Activated naive CD4-positive, alpha-beta T cell treated with anti-CD3 and anti-CD28 coated beads for 36 hours (primary cell): ENCODE data around the gene RFX7. TPM values are rescaled to one million over a fixed set of nuclear protein-coding genes. Genes with fewer than 3 reads are reported as not detected.
"Not testable (repeated sequence)": the region's sequence is repeated elsewhere in the genome, so short reads cannot be mapped to it uniquely, and the experiment has no call there.

Experiments
- CTCF ChIA-PET: fragments of 350-600 bp; sonication (Branson Sonifier 250); formaldehyde crosslinking; loops from one replicate; lab custom pipeline; 2021; ENCODE audit warnings: antibody characterized with exemption; lab: Charles Lee
- DNase-seq: peaks from one replicate; pipeline ENCODE4 v3.0.0-alpha.2; 2020
- H3K27ac Mint-ChIP-seq: one replicate; pipeline ENCODE4 v1.8.0; 2021; ENCODE audit warnings: mild to moderate bottlenecking, mixed read lengths
- H3K27me3 Mint-ChIP-seq: one replicate; pipeline ENCODE4 v1.8.0; 2021; ENCODE audit warnings: low read depth, mixed read lengths
- H3K36me3 Mint-ChIP-seq: one replicate; pipeline ENCODE4 v1.8.0; 2021; ENCODE audit warnings: low read depth, mixed read lengths
- H3K4me1 Mint-ChIP-seq: one replicate; pipeline ENCODE4 v1.8.0; 2021; ENCODE audit warnings: low read depth, mixed read lengths
- H3K4me3 Mint-ChIP-seq: one replicate; pipeline ENCODE4 v1.8.0; 2021; ENCODE audit warnings: mild to moderate bottlenecking, moderate library complexity, mixed read lengths
- H3K9me3 Mint-ChIP-seq: one replicate; pipeline ENCODE4 v1.8.0; 2021; ENCODE audit warnings: mixed read lengths
- intact Hi-C: fragments of 100-400 bp; cut with micrococcal nuclease; formaldehyde crosslinking; loops from one replicate; pipeline ENCODE4 v1.15.1; 2023
- total RNA-seq, 2 experiments: library from RNA; stranded (reverse); gene quantifications; one replicate each; pipeline ENCODE4 v1.2.3, GENCODE V29; 2021

Gene RFX7
- total RNA-seq, 2 experiments from 2014 or later = 22.8 to 26.6 TPM

- H3K4me1 Mint-ChIP-seq = peaks cover 37% of the 10 kb centered on the region
- CTCF ChIA-PET = no interaction called here
- H3K27ac Mint-ChIP-seq = no peak overlapping the region
- H3K4me3 Mint-ChIP-seq = no peak overlapping the region
- DNase-seq = no peak
- H3K27me3 Mint-ChIP-seq = no peaks in the 10 kb centered on the region
- H3K36me3 Mint-ChIP-seq = peaks cover 11% of the 10 kb centered on the region
- no peaks in the 10 kb centered on the region for H3K9me3 Mint-ChIP-seq
- intact Hi-C loops = no loop called here
Observed at GRCh38 chr15:56192659-56193442, 50.8 kb downstream of the RFX7 start.

- no peak overlapping the region for H3K27ac Mint-ChIP-seq
- CTCF ChIA-PET = no interaction called here
- H3K4me3 Mint-ChIP-seq = no peak overlapping the region
- no peaks in the 10 kb centered on the region for H3K27me3 Mint-ChIP-seq
- no peak for DNase-seq
- H3K36me3 Mint-ChIP-seq = peaks cover 7% of the 10 kb centered on the region
- intact Hi-C loops = no loop called here
- H3K4me1 Mint-ChIP-seq = peaks cover 48% of the 10 kb centered on the region
- no peaks in the 10 kb centered on the region for H3K9me3 Mint-ChIP-seq
Observed at GRCh38 chr15:56187665-56188064, 56.0 kb downstream of the RFX7 start.

DNA sequence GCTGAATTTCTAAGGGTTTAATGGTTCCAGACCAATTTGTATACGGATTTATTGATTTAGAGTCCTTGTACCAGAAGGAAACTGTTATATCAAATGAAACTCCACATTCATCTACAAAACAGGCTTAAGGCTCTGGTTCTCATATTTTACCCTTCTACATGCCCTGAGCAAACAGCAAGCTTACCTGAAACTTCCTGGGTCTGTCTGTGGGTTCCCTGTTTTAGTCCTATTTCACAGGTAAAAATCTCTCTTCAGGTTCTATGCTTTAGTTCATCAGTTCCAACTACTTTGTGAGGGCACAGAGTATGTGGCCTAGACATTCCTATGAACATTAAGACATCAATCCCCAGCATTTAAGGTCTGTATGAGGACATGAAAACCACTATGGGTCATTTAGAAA, 57.7 kb downstream of the RFX7 start:
- CTCF ChIA-PET = no interaction called here

GRCh38 chr15:56184516-56184915, 59.2 kb downstream of the RFX7 start:
- Mint-ChIP-seq H3K36me3 (peaks cover 4% of the 10 kb centered on the region), H3K27me3 (no peaks in the 10 kb centered on the region), H3K27ac (no peak overlapping the region), H3K4me1 (peaks cover 39% of the 10 kb centered on the region), H3K9me3 (no peaks in the 10 kb centered on the region), H3K4me3 (no peak overlapping the region)
- no peak for DNase-seq
- CTCF ChIA-PET = no interaction called here
- intact Hi-C loops = no loop called here

More for the DNA sequence above, 57.7 kb downstream of the RFX7 start:
- H3K4me1 Mint-ChIP-seq = peaks cover 43% of the 10 kb centered on the region
- no peak overlapping the region for H3K4me3 Mint-ChIP-seq
- H3K9me3 Mint-ChIP-seq = no peaks in the 10 kb centered on the region
- H3K27me3 Mint-ChIP-seq = no peaks in the 10 kb centered on the region
- peaks cover 7% of the 10 kb centered on the region for H3K36me3 Mint-ChIP-seq
- DNase-seq = no peak
- no peak overlapping the region for H3K27ac Mint-ChIP-seq
- intact Hi-C loops = no loop called here

- no peak for DNase-seq
- Mint-ChIP-seq H3K4me3 (no peak overlapping the region), H3K27me3 (no peaks in the 10 kb centered on the region), H3K36me3 (peaks cover 14% of the 10 kb centered on the region), H3K9me3 (peaks cover 2% of the 10 kb centered on the region), H3K4me1 (peaks cover 22% of the 10 kb centered on the region), H3K27ac (no peak overlapping the region)
- CTCF ChIA-PET = no interaction called here
- intact Hi-C loops = no loop called here
Observed at GRCh38 chr15:56180851-56181250, 62.8 kb downstream of the RFX7 start.

DNA sequence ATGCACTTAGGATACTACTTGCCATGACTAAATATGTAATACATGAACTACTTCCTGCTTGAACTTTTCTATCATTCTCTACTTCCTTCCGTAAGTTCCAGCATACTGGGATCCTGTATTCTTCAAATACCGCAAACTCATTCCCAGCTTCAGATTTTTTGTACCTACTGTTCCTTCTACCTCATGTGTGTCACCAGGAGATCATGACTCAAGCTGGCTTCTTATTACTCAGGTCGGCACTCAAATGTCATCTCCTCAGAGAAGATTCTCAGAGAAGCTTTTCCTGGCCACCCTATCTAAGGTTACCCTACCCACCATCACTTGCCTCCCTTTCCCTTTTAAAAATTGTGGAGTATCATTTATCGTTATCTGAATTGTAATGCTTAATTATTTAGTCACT, 66.7 kb downstream of the RFX7 start:
- CTCF ChIA-PET = no interaction called here
- H3K27ac Mint-ChIP-seq = no peak overlapping the region
- H3K36me3 Mint-ChIP-seq = peaks cover 31% of the 10 kb centered on the region
- no peak for DNase-seq
- peaks cover 2% of the 10 kb centered on the region for H3K9me3 Mint-ChIP-seq
- H3K4me3 Mint-ChIP-seq = no peak overlapping the region
- H3K4me1 Mint-ChIP-seq = peaks cover 27% of the 10 kb centered on the region
- intact Hi-C loops = no loop called here
- no peaks in the 10 kb centered on the region for H3K27me3 Mint-ChIP-seq

DNA sequence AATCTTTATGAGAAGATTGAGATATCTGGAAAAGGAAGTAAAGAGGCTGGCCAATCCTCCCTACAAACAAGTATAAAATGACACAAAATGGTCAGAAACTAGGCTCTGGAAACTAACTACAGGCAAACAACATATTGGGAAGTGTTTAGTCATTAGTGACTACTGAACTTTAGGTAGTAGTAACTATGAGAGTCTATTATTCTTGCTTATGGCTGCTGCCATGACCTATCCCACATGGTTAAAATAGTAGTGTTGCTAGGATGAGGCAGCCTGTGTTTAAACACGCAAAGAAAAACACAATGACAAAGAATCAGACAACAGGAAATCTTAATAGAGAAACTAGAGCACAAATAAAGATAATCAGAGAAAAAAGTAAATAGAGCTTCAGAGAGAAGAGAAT, 67.9 kb downstream of the RFX7 start:
- no peak overlapping the region for H3K27ac Mint-ChIP-seq
- peaks cover 27% of the 10 kb centered on the region for H3K4me1 Mint-ChIP-seq
- no peaks in the 10 kb centered on the region for H3K27me3 Mint-ChIP-seq
- DNase-seq = no peak
- CTCF ChIA-PET = no interaction called here
- H3K9me3 Mint-ChIP-seq = peaks cover 6% of the 10 kb centered on the region
- no peak overlapping the region for H3K4me3 Mint-ChIP-seq
- intact Hi-C loops = no loop called here
- peaks cover 42% of the 10 kb centered on the region for H3K36me3 Mint-ChIP-seq

DNA sequence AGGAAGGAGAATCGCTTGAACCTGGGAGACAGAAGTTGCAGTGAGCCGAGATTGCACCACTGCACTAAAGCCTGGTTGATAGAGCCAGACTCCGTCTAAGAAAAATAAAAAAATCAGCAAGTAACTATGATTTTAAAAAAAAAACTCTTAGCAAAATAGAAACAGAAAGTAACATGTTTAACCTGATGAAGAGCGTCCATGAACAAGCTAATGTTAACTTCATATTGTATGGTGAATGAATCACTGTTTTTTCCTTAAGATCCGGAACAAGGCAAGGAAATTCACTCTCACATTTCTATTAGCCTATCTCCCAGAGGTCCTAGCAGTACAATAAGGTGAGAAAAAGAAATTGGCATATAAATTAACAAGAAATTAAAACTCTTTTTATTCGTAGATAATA, 69.0 kb downstream of the RFX7 start:
- intact Hi-C loops = no loop called here
- Mint-ChIP-seq H3K27me3 (no peaks in the 10 kb centered on the region), H3K36me3 (peaks cover 46% of the 10 kb centered on the region), H3K4me3 (no peak overlapping the region), H3K4me1 (peaks cover 34% of the 10 kb centered on the region), H3K9me3 (peaks cover 6% of the 10 kb centered on the region), H3K27ac (no peak overlapping the region)
- CTCF ChIA-PET = no interaction called here
- no peak for DNase-seq

DNA sequence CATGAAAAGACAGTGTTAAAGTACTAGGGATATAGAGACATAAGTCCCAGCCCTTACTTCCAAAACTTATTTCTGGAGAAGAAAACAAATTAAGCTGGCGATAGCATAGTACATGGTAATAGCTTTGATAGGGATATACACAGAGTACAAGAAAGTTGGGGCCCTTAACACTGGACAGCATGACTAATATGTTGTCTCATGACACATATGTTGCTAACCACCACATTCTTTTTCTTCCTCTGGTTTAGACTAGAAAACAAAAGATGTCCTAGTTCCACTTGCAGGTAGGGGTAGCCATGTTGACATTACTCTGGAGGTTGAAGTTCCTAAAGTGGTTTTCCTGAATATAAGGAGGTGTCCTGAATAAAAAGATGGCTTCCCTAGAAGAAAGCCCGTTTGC, 75.3 kb downstream of the RFX7 start:
- intact Hi-C loops = no loop called here
- no peaks in the 10 kb centered on the region for H3K27me3 Mint-ChIP-seq
- peaks cover 42% of the 10 kb centered on the region for H3K4me1 Mint-ChIP-seq
- peaks cover 30% of the 10 kb centered on the region for H3K36me3 Mint-ChIP-seq
- H3K4me3 Mint-ChIP-seq = no peak overlapping the region
- H3K27ac Mint-ChIP-seq = no peak overlapping the region
- CTCF ChIA-PET = no interaction called here
- H3K9me3 Mint-ChIP-seq = peaks cover 5% of the 10 kb centered on the region
- no peak for DNase-seq

DNA sequence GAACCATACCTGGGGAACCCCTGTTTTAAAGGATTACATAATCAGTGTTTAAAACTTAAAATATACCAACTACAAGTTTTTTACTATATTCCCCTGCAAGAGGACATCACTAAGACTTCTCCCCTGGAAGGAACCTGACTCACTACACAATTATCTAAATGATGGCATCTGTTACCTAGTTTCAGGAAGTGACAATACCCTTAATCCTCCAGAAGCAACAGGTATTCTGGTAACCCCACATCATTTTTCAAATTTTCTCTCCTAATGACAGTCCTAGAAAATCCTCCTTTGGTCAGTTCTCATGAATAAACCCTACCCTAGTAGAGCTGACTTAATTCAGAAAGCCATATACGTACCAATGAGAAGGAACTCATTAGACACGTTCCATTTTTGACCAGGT, 78.4 kb downstream of the RFX7 start:
- Mint-ChIP-seq H3K9me3 (no peaks in the 10 kb centered on the region), H3K27ac (peak overlapping the region; percentile 22), H3K36me3 (peaks cover 8% of the 10 kb centered on the region), H3K4me3 (no peak overlapping the region), H3K27me3 (no peaks in the 10 kb centered on the region), H3K4me1 (peaks cover 48% of the 10 kb centered on the region)
- intact Hi-C loops = no loop called here
- CTCF ChIA-PET = no interaction called here
- DNase-seq = no peak

- H3K27ac Mint-ChIP-seq = no peak overlapping the region
- peaks cover 14% of the 10 kb centered on the region for H3K36me3 Mint-ChIP-seq
- no peaks in the 10 kb centered on the region for H3K9me3 Mint-ChIP-seq
- intact Hi-C loops = no loop called here
- no peak overlapping the region for H3K4me3 Mint-ChIP-seq
- no peaks in the 10 kb centered on the region for H3K27me3 Mint-ChIP-seq
- DNase-seq = no peak
- CTCF ChIA-PET = no interaction called here
- H3K4me1 Mint-ChIP-seq = peaks cover 38% of the 10 kb centered on the region
Observed at GRCh38 chr15:56160966-56161365, 82.7 kb downstream of the RFX7 start.

DNA sequence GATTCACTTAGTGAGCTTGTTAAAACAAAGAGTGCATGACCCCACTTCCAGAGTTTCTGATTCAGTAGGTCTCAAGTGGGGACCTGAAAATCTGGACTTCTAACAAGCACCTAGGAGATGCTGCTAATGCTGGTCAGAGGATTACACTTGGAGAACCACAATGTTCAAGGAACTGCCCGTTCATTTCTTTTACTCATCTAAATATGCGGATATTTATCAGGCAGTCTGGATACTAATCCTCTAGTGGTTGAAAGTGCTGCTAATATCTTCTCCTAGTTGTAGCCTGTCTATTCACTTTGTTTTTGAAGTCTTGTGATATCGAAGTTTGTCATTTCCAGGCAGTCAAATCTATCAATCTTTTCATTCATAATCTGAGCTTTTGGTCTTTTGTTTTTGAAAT, 86.8 kb downstream of the RFX7 start:
- no peak overlapping the region for H3K4me3 Mint-ChIP-seq
- H3K4me1 Mint-ChIP-seq = peaks cover 36% of the 10 kb centered on the region
- no peak for DNase-seq
- H3K36me3 Mint-ChIP-seq = peaks cover 38% of the 10 kb centered on the region
- no peak overlapping the region for H3K27ac Mint-ChIP-seq
- peaks cover 23% of the 10 kb centered on the region for H3K9me3 Mint-ChIP-seq
- no peaks in the 10 kb centered on the region for H3K27me3 Mint-ChIP-seq
- intact Hi-C loops = no loop called here
- CTCF ChIA-PET = no interaction called here

- intact Hi-C loops, H3K27me3 Mint-ChIP-seq: not testable (repeated sequence)
- H3K36me3 Mint-ChIP-seq = peaks cover 40% of the 10 kb centered on the region
Observed at GRCh38 chr15:56155278-56155677, 88.4 kb downstream of the RFX7 start.

More at GRCh38 chr15:56155278-56155677, 88.4 kb downstream of the RFX7 start:
- Mint-ChIP-seq H3K4me1 (peaks cover 26% of the 10 kb centered on the region), H3K9me3 (peaks cover 24% of the 10 kb centered on the region)
- CTCF ChIA-PET, H3K4me3 Mint-ChIP-seq, H3K27ac Mint-ChIP-seq, DNase-seq: not testable (repeated sequence)
